CD4-positive, alpha-beta T cell treated with Interleukin-6 for 4 hours (primary cell): ENCODE results near the gene CERS1.

Experiments used
- DNase-seq: peaks from one replicate; pipeline ENCODE4 v3.0.0-alpha.2; 2020; ENCODE audit warnings: mixed read lengths

The CERS1 gene

GRCh38 chr19:18897094-18898029 is 1.4 kb upstream of the CERS1 start:
- no peak for DNase-seq

GRCh38 chr19:18896421-18896841 is 473 bp upstream of the CERS1 start:
- DNase-seq, result no peak

GRCh38 chr19:18895038-18895823 is 727 bp downstream of the CERS1 start:
- no peak for DNase-seq

GRCh38 chr19:18894254-18895037 is 1.5 kb downstream of the CERS1 start:
- DNase-seq, result no peak

GRCh38 chr19:18893587-18894253 is 2.2 kb downstream of the CERS1 start:
- DNase-seq, result no peak

GRCh38 chr19:18889949-18890745 is 5.8 kb downstream of the CERS1 start:
- DNase-seq, result no peak

- no peak for DNase-seq
Measured at GRCh38 chr19:18886972-18887371, 9.0 kb downstream of the CERS1 start.

GRCh38 chr19:18883526-18884304 is 12.2 kb downstream of the CERS1 start:
- DNase-seq, result no peak

- DNase-seq, result no peak
Measured at GRCh38 chr19:18881491-18881890, 14.5 kb downstream of the CERS1 start.

- no peak for DNase-seq
Measured at GRCh38 chr19:18879579-18880373, 16.2 kb downstream of the CERS1 start.

GRCh38 chr19:18878858-18879578 is 16.9 kb downstream of the CERS1 start:
- no peak for DNase-seq

GRCh38 chr19:18878058-18878797 is 17.7 kb downstream of the CERS1 start:
- DNase-seq, result no peak

GRCh38 chr19:18876865-18877264 is 19.1 kb downstream of the CERS1 start:
- DNase-seq, result no peak

- DNase-seq, result no peak
Measured at GRCh38 chr19:18875726-18876125, 20.2 kb downstream of the CERS1 start.

GRCh38 chr19:18871543-18871942 is 24.4 kb downstream of the CERS1 start:
- DNase-seq, result no peak

GRCh38 chr19:18870531-18871172 is 25.3 kb downstream of the CERS1 start:
- DNase-seq, result no peak

GRCh38 chr19:18869781-18870530 is 26.0 kb downstream of the CERS1 start:
- DNase-seq, result no peak
